GM19438 (cell line): ENCODE results near the gene STYXL2.

Source experiments
- ATAC-seq: cut with Tn5 transposase; IDR thresholded peaks from one replicate; pipeline ENCODE4 v1.9.1; 2021; ENCODE audit warnings: low read depth; ENCODE audit not compliant: unreplicated experiment

Gene STYXL2

DNA sequence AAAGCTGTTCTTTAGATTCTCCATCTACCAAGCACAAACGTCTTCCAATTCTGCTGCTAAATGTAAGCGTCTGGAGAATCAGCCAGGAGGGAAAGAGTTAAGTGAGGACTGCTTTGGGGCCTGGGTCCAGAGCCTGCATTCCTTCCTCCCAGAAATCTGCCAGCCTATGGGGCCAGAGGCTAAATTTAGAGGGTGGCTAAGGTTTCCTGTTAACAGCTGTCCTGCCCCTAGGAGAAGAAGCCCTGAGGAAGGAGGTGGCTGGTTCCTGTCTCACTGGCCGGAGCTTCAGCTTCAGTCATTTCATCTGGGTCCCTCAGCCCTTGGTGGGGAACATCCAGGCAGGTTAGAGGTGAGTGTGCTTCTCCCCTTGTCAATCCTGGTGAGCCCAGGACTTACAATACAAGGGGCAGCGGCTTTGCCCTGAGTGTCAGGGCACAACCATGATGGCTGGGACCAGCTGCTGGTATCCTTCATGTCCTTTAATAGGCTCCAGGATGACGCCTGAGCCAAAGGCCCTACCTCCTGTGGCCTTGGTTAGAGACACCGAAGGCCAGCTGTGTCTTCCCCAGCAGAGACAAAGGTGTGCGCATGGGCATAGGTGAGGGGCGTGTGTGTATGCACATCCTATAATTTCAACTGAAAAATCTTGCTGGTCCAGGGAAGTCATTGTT is at the start of gene STYXL2:
TSS of gene STYXL2 (plus strand) at position 230 of the 671 bp plus-strand sequence. CDS start 775 bp downstream, outside the sequence.
- no peak for ATAC-seq

GRCh38 chr1:167051907-167052306 is 42.0 kb upstream of the STYXL2 start:
- no peak for ATAC-seq

DNA sequence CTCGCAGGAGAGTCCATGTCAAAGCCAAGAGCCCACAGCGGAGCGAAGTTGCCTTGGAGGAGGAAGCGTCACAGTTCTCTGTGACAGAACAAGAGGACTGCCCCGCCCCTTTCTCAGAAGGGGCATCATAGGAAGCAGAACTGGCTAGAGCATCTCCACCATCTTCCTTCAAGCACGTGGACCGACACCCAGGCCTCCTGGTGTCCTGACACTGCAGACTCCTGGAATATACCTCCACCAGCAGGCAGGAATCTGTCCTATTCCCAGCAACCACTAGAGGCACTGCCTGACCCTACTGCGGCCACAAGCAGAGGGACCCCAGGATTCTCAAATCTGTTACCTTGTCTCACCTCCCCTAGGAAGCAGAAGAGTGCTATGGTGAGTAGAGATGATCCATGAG is 41.5 kb upstream of the STYXL2 start:
- no peak for ATAC-seq

- ATAC-seq = no peak
Observed at GRCh38 chr1:167054531-167054930, 39.3 kb upstream of the STYXL2 start.

GRCh38 chr1:167054946-167055630 is 38.8 kb upstream of the STYXL2 start:
- no peak for ATAC-seq

- peak; percentile 25 for ATAC-seq
Observed at GRCh38 chr1:167056529-167057231, 37.2 kb upstream of the STYXL2 start.

- peak; percentile 70 for ATAC-seq
Observed at GRCh38 chr1:167057241-167057688, 36.6 kb upstream of the STYXL2 start.

GRCh38 chr1:167059045-167059808 is 34.6 kb upstream of the STYXL2 start:
- no peak for ATAC-seq

GRCh38 chr1:167059809-167060107 is 34.1 kb upstream of the STYXL2 start:
- no peak for ATAC-seq

DNA sequence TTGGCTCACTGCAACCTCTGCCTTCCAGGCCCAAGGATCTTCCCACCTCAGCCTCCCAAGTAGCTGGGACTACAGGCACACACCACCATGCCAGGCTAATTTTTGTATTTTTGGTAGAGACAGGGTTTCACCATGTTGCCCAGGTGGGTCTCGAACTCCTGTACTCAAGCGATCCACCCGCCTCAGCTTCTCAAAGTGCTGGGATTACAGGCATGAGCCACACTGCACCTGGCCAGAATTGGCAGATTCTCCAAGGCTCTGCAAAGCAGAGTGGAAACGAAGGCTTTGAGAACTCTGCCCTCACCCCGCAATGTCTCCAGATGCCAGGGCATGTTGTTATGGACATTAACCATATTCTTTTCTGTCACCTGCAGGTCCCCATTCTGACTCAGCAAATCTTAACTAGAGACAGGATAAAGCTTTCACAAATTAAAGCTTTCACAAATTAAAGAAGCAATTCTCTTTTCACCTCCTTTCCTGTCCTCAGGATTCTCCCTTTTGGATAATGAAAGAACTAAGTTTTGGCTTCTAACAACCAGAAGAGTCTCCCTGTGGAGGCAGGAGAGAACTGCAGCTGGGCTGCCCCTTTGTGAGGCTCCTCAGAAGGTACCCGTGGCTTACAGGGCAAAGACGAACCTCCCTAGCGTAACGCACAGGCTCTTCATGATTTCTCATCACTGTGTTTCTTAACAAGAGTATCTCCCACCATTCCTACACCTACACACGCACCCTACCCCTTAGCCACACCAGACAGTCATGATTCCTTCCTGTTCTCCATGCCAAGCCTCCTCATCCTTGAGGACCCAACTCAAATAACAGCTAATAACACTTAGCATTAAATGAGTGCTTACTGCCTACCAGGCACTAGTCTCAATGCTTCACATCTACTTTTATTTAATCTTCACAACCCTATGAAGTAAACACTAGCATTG is 33.5 kb upstream of the STYXL2 start:
- ATAC-seq = no peak

GRCh38 chr1:167061073-167061464 is 32.8 kb upstream of the STYXL2 start:
- ATAC-seq = no peak

DNA sequence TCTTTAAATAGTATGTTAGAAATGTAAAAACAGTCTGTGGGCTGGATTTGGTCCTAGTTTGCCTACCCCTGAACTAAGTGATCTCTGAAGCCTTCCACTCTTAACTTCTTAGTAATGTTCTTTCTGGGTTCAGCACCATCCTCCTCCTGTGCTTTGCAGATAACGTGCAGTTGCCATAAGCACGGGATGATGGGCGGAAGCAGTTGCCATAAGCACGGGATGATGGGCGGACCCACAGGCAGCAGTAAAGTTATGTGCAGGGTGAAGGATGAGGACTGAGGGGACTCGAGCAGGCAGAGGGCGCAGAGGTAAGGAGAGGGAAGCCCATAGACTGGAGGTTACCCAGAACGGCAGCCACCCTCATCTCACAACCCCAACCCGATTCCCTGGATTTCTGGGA is 29.3 kb upstream of the STYXL2 start:
- ATAC-seq = no peak

- no peak for ATAC-seq
Observed at GRCh38 chr1:167065471-167065870, 28.4 kb upstream of the STYXL2 start.

DNA sequence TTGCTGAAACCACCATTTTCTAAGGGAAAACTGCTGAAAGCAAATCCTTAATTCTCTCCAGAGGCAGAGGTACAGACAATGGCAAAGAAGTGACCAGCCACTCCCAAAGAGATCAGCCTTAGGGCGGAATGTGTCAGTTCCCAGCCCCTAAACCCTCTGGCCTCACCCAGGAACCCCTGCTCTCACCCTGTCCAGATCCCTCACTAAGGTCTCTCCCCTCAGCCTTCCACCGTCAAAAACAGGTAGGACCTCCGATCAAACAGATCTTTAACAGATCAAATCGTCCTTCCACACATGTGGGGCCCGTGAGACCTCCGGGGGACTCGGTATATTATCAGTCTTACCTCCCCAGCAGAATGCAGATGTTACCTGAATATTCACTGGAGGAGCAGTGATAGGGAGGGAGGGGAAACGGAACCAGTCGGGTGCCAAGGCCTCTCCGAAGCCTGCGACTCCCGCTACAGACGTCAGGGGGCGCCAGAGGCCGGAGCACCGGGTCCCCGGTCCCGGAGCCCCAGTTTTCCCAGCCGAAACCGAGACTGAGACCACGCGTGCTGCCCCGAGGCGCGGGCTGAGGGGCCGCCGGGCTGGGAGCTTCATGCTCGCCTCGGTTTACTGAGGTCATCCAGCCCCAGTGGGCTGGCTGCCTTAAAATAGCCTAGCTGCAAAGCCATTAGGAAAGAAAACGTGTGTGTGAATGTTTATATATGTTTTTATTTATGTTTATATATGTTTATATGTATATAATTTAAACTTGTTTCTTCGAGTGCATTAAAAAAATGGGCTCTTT is 27.3 kb upstream of the STYXL2 start:
- ATAC-seq = peak; percentile 76

- ATAC-seq = no peak
Observed at GRCh38 chr1:167067904-167068303, 26.0 kb upstream of the STYXL2 start.

DNA sequence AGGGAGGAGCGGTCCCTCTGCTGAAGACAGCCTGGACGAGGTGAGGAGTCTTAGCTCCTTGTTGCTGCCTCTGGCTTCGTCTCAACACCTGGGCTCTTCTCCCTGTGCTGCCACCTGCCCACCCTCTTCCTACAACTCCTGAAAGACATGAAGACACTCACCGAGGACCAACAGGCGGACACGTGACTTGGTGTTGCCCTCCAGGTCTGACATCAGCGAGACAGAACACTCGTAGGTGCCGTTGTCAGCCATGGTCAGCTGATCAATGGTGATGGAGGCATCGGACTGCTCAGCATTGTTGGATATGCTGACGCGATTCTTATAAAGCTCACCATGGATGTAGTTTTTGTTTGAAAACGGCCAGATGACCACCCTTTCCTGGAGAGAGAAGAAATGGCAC is 25.1 kb upstream of the STYXL2 start:
- no peak for ATAC-seq

GRCh38 chr1:167071286-167071685 is 22.6 kb upstream of the STYXL2 start:
- no peak for ATAC-seq

DNA sequence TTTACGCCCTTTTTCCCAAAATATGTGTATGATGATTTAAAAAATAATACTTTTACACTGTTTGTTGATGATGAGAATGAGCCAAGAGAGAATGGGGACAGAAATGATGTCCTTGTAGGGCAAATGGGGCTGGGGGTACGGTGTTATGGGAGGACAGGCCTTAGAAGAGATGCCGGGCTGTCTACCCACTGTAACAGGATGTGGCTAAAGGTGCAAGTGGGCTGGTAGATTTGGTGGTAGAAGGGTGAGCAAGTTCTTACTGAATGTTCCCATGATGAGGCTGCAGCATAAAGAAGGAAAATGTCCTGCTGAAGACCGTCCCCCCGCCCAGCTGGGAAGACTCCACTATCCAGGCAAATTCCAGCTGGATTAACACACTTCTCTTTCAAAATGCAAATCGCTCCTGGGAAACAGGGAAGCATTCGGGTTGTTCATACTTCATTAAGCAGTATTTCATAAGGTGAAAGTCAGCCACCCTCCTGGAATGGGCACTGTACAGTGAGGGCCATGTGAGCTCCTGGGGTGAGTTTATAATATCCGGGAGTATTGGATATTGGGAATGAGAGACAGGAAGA is 17.7 kb upstream of the STYXL2 start:
- no peak for ATAC-seq
